NCI-H1930 (cell line): Measurements from ENCODE around the gene HOGA1.
A peak's percentile ranks its signal among the peaks of the same experiment; 100 is the strongest.
"Not testable (repeated sequence)": the region's sequence is repeated elsewhere in the genome, so short reads cannot be mapped to it uniquely, and the experiment has no call there.

ENCODE experiments used
- DNase-seq, 2 experiments: peaks; one replicate each; lab custom pipeline; 2025; lab: John Stamatoyannopoulos, UW

The HOGA1 gene

GRCh38 chr10:97584060-97584797, at the start of gene HOGA1:
Gene HOGA1 (plus strand): TSS chr10:97584389. CDS start chr10:97584704, 315 bp downstream.
- no peak for DNase-seq

DNA sequence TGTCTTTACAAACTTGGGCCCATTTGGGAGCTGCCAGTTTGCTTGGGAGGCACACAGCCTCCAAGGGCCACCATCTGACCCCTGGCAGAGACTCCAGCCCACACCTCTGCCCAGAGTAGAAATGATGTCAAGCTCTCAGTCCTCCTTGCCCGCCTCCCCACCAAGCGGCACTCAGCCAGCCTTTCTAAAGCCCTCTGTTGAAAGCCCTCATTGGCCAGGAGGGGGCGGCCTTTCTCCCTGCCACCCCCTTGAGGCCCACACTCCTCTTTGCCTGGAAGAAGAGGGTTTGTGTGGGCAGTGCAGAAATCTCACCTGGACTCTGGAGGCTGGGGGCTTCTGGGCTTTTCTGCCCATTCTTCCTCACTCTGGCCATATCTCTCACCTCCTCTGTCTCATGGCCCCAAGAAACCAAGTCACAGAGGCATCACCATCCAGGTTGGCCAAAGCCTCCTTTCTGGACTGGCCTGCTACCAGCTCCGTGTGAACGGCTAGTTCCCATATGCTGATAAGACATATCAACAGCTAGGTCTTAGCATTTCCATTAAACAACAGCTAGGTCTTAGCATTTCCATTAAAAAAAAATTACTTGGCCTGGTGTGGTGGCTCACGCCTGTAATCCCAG, 49.3 kb upstream of the HOGA1 start:
- no peak for DNase-seq

- no peak for DNase-seq
These were observed 46.9 kb upstream of the HOGA1 start for GRCh38 chr10:97537186-97537869.

DNA sequence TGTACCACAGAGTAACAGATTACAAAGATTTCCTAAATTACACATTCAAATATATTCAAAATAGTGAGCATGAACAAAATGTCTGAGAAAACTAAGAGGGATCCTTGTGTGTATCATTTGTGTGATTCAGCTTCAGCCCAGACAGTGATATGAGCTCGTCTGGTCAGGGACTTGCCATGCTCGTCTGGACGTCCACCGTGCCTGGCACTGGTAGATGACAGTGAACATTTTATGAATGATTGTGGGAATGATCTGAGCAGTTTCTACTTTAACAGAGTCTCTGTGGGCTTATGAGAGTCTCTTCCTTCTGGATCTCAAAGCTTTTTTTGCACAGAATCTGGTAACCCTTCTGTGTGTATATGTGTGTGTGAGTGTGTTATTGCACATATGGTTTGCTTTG, 45.8 kb upstream of the HOGA1 start:
- no peak for DNase-seq

DNA sequence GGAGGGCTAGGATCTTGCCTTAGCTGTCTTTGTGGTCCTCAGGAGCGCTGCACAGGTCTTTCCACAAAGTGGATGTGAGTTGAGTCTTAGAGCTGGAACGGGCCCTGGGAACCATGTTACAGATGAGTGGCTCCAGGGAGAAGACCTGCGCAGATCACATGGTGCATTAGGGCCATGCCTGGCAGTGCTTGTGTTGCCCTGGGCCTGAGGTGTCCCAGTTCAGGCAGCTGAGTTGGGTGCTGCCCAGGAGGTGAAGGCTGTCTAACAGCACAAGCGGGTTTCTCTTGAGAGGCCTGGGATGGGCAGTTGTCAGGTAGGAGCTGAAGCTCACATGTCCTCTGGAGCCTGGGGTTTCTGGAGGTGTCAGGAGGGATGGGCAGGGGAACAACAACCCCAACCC, 45.4 kb upstream of the HOGA1 start:
- no peak for DNase-seq

GRCh38 chr10:97539523-97540200, 44.5 kb upstream of the HOGA1 start:
- DNase-seq, result no peak

GRCh38 chr10:97540669-97541500, 43.3 kb upstream of the HOGA1 start:
- DNase-seq, result no peak

DNA sequence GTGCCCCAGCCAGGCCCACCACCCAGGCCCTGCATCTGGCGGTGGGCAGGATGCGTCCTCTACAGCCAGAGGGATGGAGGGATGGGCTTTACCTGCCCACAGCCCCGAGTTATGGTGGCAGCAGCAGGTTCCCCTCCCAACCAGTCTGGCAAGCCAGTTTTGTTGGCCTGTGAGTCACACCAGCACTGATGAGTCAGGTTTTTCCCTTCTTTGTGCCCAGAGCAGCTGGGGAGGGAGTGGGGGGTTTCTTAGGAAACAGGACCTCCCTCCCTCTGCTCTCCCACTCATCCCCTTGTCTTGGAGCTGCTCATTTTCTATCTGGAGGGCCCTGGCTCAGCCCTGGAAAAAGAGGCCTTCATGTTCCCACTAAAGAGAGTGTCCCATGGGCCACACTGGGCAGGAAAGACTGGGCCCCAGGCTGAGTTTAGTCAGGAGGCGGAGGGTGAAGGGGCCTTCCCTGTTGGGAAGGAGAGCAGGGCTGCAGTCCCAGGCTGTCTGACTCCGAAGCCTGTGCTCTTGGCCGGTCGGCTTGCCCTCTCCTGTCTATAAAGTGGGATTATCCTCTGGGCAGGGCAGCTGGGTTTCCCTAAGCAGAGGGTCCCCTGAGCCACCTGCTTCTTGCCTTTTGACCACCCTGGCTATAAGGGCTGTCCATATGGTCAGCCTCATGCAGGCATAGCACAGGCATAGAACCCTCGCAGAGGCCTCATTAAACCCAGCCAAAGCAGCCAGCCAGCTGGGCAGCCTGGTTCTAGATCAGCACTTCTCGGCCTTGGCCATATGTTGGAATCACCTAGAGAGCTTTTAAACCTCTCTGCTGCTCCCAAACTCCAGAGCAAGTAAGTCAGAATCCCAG, 41.8 kb upstream of the HOGA1 start:
- DNase-seq, result no peak

DNA sequence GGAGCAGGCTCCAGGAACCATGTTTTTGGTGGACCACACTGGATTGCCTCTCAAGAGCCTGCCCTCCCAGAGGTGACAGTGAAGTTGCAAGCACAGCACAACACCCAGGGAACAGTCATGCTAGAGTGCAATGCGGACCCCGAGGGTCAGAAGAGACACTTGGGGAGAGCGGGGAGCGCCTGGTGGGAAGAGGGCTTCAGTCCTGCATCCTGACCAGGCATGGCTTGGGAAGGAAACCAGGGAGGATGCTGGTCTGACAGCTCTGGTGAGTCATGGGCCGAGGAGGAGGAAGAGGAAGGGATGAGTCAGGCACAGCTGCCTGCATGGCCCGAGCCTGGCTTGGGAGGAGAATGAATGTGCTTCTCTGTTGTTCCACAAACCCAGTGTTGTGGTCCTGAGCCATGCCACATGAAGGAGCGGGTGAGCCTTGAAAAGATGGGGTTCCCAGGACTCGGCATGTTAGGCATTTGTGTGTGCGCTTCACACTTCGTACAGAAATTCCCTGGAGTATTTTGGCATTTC, 41.1 kb upstream of the HOGA1 start:
- no peak for DNase-seq

DNA sequence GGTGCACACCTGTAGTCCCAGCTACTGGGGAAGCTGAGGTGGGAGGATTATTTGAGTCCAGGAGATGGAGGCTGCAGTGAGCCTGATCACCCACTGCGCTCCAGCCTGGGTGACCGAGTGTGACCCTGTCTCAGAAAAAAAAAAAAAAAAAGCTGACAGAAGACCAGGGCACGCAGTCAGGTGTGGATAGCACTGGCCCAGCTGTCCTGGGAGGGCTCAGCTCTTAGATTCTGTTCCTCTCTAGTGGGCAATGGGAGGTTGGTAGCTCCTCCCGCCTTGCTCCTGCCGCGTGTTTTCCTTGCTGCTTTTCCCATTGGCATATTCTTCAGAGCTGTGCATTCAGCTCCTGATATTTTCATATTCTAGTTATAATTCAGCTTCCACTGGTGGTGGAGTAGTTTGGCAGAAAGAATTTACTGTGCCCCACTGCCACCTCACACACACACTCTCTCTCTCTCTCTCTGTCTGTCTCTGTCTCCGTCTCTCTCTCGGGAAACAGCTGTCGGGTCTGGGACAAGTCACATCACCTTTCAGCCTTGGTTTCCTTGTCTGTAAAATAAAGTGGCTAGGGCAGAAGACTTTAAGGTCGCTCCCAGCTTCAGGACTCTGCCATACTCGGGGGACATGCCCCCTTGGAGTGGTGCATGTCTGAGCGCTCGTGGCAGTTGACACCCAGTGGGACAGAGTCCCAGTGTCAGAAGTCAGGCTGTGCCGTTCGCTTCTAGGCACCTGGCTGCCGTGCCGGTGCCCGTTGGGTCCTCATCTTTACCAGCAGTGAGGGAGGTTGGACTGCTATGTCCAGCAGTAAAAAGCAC, 37.5 kb upstream of the HOGA1 start:
- no peak for DNase-seq

GRCh38 chr10:97547271-97547600, 37.0 kb upstream of the HOGA1 start:
- no peak for DNase-seq

GRCh38 chr10:97547962-97548361, 36.2 kb upstream of the HOGA1 start:
- no peak for DNase-seq

DNA sequence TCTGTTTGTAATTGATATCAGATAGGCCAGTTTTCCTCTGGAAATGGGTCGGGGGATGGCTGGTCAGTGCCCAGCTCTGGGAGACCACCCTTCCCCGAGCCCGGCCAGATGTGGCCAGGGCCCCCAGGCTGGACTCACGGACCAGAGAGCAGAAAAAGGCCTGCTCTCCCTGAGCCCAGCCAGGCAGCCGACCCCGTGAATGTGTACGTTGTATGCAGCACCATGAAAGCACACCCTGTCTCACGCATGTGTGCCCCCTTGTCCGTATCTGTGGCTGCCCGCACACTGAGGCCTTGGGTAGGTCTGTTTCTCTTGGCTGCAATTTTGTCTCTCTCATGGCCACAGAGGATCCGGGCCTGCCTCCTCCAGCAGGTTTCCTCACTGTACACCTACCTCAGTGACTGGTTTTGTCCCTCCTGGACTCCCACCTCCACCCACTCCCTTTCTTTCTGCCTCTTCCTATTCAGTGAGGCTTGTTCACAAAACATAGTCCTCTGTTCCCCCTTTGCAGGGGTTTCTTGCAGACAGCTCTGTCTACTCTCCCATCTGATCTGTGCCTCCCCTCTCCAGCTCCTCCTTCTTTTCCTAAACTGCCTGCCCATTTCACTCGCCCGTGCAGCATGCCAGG, 35.2 kb upstream of the HOGA1 start:
- no peak for DNase-seq

DNA sequence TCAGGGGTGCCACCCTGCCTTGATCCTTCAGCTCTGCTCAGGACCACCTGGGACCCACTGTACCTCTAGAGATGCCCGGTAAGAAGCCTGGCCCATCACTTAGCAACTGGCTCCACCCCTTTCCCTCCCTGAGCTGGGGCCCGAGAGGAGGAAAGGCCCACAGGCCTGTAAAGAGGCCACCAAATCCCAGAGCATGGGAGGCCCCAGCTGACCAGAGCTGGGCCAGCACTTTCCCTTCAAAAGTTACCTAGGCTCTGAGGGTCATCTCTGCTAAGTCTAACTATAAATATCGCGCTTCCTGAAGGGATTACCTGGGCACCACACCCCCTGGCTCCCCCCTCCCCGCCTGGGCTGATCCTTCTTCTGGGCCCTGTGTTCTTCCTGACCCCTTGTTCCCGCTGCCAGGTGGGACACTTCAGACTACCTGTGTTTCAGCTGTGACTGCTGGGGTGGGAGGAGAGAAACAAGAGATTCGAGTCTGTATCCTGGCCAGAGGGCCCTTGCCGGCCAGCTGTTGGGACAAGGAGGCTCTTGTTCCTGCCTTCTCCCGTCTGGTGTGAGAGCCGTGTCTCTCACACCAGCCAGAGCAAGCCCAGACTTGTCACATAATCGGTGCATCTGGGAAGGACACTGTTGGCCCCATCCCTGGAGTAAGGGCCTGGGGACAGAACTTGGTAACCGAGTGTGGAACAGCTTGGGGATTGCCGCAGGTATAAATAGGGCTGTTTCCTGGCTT, 34.4 kb upstream of the HOGA1 start:
- DNase-seq, result no peak

GRCh38 chr10:97550336-97551149, 33.6 kb upstream of the HOGA1 start:
- DNase-seq, result no peak

- no peak for DNase-seq
These were observed 32.9 kb upstream of the HOGA1 start for GRCh38 chr10:97551271-97551670.

DNA sequence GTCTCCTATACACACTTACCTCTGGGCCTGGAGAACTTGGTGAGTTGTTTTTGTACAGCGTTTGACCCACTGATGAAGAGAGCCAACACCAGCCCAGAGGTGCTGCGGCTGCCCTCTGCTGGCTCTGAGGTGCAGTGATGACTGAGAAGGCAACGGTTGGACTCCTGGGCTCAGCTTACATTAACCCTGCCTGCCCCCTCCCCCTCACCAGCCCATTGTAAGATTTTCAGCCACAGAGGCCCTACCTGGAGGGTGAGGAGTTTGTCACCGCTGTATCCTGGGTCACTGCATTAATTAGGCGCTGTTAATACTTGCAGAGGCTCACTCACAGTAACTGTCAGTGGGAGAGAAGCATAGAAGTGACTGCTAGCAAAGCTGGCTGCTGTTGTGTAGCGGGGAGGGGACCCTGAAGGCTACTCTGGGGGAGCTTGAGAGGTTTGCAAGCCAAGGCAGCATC, 30.6 kb upstream of the HOGA1 start:
- peak in 1 of 2 experiments; percentile 13 for DNase-seq

DNA sequence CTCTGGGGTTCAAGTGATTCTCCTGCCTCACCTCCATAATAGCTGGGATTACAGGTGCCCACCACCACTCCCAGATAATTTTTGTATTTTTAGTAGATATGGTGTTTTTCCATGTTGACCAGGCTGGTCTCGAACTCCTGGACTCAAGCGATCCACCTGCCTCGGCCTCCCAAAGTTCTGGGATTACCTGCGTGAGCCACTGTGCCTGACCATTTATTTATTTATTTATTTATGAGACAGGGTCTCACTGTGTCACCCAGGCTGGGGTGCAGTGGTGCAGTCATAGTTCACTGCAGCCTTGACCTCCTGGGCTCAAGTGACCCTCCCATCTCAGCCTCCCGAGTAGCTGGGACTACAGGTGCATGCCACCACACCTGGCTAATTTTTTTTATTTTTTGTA, 29.9 kb upstream of the HOGA1 start:
- not testable (repeated sequence) for DNase-seq
